Posterior cingulate gyrus (tissue), 11 donors: ENCODE data around the gene CDK2AP2.
"Not testable (repeated sequence)": the region's sequence is repeated elsewhere in the genome, so short reads cannot be mapped to it uniquely, and the experiment has no call there.

Source experiments
- DNase-seq, 10 donors: peaks; one replicate each; pipeline versions ENCODE4 v3.0.0 to v3.0.0-alpha.2; 2020 to 2021; ENCODE audit warnings: mixed read lengths in 3 of 10
- intact Hi-C: fragments of 100-400 bp; cut with DNase I; formaldehyde crosslinking; loops from one replicate; pipeline ENCODE4 v1.15.1; 2023

Gene CDK2AP2

GRCh38 chr11:67507864-67508485 lies at the start of gene CDK2AP2:
CDK2AP2 (minus strand) TSS chr11:67508162; CDS start chr11:67508082, 80 bp downstream.
- intact Hi-C loops = loop anchor here (5.0 to 10.0 kb wide), 3 partner anchors 63 to 156 kb away; partner anchors contain the start of genes CORO1B, POLD4, PPP1CA and TBC1D10C
- peak; percentile 98 to 100 (median 99) for DNase-seq

- intact Hi-C loops = no loop called here
- DNase-seq = no peak
These were observed 48.3 kb upstream of the CDK2AP2 start for GRCh38 chr11:67556244-67556643.

GRCh38 chr11:67551697-67552096 lies 43.7 kb upstream of the CDK2AP2 start:
- intact Hi-C loops, DNase-seq: not testable (repeated sequence)

GRCh38 chr11:67551127-67551526 lies 43.2 kb upstream of the CDK2AP2 start:
- intact Hi-C loops = no loop called here
- no peak for DNase-seq

GRCh38 chr11:67548555-67549110 lies 40.7 kb upstream of the CDK2AP2 start:
- no peak for DNase-seq
- intact Hi-C loops = no loop called here

- intact Hi-C loops, DNase-seq: not testable (repeated sequence)
These were observed 40.1 kb upstream of the CDK2AP2 start for GRCh38 chr11:67548112-67548511.

- intact Hi-C loops = no loop called here
- DNase-seq = peak in 1 of 10 donors; percentile 6
These were observed 37.3 kb upstream of the CDK2AP2 start for GRCh38 chr11:67545280-67545679.

- intact Hi-C loops = no loop called here
- peak in 1 of 10 donors; percentile 39 for DNase-seq
These were observed 36.8 kb upstream of the CDK2AP2 start for GRCh38 chr11:67544616-67545242.

GRCh38 chr11:67543585-67543984 lies 35.6 kb upstream of the CDK2AP2 start:
- DNase-seq = no peak
- intact Hi-C loops = no loop called here

GRCh38 chr11:67542971-67543370 lies 35.0 kb upstream of the CDK2AP2 start:
- no peak for DNase-seq
- intact Hi-C loops = no loop called here

GRCh38 chr11:67542169-67542568 lies 34.2 kb upstream of the CDK2AP2 start:
- intact Hi-C loops = no loop called here
- no peak for DNase-seq

- no peak for DNase-seq
- intact Hi-C loops = no loop called here
These were observed 33.2 kb upstream of the CDK2AP2 start for GRCh38 chr11:67541198-67541597.

GRCh38 chr11:67539550-67539949 lies 31.6 kb upstream of the CDK2AP2 start:
- intact Hi-C loops = no loop called here
- no peak for DNase-seq

GRCh38 chr11:67538823-67539505 lies 31.0 kb upstream of the CDK2AP2 start:
- no peak for DNase-seq
- intact Hi-C loops = no loop called here

GRCh38 chr11:67538306-67538705 lies 30.3 kb upstream of the CDK2AP2 start:
- intact Hi-C loops = no loop called here
- no peak for DNase-seq

GRCh38 chr11:67535561-67535960 lies 27.6 kb upstream of the CDK2AP2 start:
- DNase-seq = no peak
- intact Hi-C loops = no loop called here

GRCh38 chr11:67534070-67534679 lies 26.2 kb upstream of the CDK2AP2 start:
- DNase-seq = no peak
- intact Hi-C loops = no loop called here

- no peak for DNase-seq
- intact Hi-C loops = no loop called here
These were observed 24.9 kb upstream of the CDK2AP2 start for GRCh38 chr11:67532889-67533288.

GRCh38 chr11:67530282-67530592 lies 22.3 kb upstream of the CDK2AP2 start:
- intact Hi-C loops = no loop called here
- DNase-seq = no peak

- intact Hi-C loops = no loop called here
- DNase-seq = no peak
These were observed 20.4 kb upstream of the CDK2AP2 start for GRCh38 chr11:67528376-67528775.
